CD4-positive, alpha-beta T cell treated with Interferon gamma for 1 hour (primary cell): Measurements from ENCODE around the gene UBE2G2.

Experiments used
- DNase-seq: peaks from one replicate; pipeline ENCODE4 v3.0.0-alpha.2; 2020

UBE2G2 gene

DNA sequence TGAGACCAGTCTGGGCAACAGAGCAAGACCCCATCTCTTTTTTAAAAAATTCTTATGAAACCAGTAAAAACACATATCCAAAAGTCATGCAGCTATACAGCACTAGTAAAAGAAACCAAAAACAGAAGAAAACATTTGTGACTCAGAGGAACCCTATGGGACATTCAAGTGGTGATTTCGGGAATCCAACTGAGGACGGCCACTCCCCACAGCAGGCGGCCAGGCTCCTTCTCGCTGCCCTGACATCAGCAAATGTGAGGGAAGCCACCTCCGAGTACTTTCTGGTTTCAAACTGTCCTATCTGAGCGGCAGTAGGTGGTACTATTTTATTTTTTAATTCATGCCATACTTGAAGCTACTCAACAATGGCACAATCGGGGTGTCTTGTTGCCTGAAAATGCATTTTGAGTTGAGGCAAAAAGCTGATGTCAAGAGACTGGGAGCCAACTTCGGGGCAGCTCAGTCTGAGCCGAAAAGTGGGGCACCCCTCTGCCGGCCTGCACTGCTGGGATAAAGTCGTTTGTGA lies 12.9 kb upstream of the UBE2G2 start:
- no peak for DNase-seq

- DNase-seq: no peak
Measured at GRCh38 chr21:44813727-44814126, 12.1 kb upstream of the UBE2G2 start.

DNA sequence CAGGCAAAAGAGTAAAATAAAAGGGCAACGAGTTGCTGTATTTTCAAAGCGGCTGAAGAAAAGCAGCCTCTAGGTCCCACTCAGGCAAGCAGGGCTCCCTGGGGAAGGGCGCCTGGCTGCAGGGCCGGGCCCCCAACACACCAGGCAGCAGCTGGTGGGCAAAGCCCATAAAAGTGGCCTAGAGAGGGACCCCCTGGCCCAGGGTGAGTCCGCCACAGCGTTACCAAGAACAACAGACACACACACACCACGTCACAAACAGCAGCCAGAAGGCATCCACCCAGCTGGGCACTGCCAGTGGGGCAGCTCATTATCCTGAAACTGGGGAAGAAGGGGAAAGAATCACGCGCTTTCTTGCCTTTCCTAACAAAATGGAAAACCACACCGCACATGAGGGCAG lies 11.5 kb upstream of the UBE2G2 start:
- no peak for DNase-seq

- no peak for DNase-seq
Measured at GRCh38 chr21:44812640-44813039, 11.0 kb upstream of the UBE2G2 start.

GRCh38 chr21:44810779-44811178 lies 9.2 kb upstream of the UBE2G2 start:
- DNase-seq: no peak

DNA sequence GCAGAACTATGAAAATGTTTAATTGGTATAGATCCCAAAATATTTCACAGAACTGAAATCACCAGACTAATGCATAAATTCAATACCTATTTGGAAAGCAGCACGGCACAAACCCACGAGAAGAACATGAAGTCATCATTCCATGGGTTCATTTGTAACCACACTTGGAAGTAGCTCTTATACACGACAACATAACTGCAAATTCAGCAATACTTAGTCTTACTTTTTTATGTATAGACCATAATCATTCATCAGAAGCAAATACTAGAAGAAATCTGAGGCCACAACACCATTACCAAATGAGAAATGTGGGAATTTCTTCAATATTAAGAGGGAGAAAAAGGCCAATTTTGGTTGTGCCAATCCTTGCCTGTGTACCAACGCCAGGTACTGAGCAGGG lies 4.2 kb upstream of the UBE2G2 start:
- DNase-seq: no peak

- DNase-seq: no peak
Measured at GRCh38 chr21:44805226-44805625, 3.6 kb upstream of the UBE2G2 start.

DNA sequence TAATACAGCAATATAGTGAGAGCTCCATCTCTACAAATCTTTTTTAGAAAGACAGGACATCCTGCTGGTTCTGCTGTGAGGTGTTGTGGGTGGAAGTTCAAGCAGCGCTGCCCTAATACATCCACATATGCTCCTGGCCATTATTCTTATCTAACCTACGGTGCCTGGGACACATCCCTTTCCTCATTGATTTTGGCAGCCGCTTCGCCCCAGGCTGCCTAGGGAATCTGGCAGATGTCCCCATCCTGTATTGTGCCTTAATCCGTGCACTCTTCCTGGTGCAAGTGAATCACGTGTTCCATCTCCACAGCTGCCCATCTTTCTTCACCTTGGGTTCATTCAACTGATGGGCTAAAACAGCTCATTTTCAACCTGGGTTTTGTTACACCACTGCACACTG lies 3.1 kb upstream of the UBE2G2 start:
- DNase-seq: no peak

DNA sequence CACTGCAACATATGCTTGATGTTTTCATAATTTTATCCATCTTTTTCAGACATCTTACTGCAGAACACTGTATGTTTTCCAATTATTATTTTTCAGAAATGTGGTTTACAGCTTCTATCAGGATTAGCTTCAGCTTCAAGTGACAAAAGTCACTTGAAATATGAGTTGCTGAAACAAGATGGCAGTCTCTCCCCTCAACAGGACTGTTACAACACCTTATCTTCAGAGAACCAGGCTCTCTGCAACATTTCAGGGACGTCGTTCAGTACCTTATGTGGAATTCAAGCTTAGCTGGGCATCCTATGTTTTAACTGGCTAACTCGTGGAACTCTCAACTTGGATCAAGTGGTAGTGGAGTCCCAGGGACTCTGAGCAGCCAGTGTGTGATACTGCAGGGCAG lies 2.0 kb upstream of the UBE2G2 start:
- no peak for DNase-seq

DNA sequence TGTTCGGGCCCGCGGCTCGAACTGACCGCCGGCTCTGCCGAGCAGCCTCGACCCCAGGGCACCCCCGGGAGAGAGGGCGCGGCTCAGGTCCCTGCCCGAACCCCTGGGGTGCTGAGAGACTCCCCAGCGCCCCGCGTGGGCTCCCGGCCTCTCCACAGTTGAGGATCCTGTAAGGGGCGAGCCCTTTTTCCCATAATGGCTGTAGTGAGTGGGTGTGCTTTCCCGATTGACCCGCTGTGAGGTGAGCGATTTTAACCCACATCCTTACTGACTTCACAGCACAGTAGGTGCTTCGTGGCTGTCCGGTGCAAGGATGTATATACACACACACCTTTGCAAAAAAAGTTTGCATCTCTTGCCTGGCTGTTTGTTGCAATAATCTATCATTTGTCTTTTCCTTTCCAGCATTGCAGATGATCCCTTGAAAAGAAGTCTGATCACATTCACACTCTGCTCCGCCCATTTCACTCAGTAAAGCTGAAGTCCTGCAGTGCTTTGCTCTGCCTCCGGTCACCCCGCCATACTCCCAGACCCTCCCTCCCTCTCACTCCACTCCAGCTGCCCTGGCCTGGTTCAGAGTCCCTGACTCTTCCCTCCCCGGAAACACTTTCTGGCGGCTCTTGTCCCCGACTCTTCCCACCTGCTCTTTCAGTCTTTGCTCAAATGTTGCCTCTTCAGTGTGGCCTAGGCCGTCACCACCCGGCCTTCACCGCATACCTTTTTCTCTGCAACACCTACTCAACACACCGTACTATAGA lies 955 bp upstream of the UBE2G2 start:
- DNase-seq: no peak

GRCh38 chr21:44800971-44801467 lies 601 bp downstream of the UBE2G2 start:
- DNase-seq: no peak

GRCh38 chr21:44800103-44800502 lies 1.5 kb downstream of the UBE2G2 start:
- DNase-seq: no peak

- no peak for DNase-seq
Measured at GRCh38 chr21:44799646-44800045, 2.0 kb downstream of the UBE2G2 start.

DNA sequence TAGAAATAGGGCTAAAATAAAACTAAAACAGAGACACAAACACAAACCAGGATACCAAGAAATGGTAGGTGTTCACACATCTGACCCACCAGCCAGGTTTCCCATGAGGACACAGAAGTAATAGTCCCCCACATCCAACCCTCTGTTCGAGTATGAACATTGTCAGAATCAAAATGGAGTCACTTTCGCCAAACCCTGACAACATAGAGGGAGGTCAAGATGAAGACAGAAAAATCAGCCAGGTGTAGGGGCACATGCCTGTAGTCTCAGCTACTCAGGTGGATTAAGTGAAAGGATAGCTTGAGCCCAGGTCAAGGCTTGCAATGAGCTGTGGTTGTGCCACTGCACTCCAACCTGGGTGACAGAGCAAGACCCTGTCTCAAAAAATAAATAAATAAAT lies 3.8 kb downstream of the UBE2G2 start:
- DNase-seq: no peak

GRCh38 chr21:44795342-44795741 lies 6.3 kb downstream of the UBE2G2 start:
- DNase-seq: no peak

GRCh38 chr21:44793592-44794374 lies 7.8 kb downstream of the UBE2G2 start:
- DNase-seq: no peak

DNA sequence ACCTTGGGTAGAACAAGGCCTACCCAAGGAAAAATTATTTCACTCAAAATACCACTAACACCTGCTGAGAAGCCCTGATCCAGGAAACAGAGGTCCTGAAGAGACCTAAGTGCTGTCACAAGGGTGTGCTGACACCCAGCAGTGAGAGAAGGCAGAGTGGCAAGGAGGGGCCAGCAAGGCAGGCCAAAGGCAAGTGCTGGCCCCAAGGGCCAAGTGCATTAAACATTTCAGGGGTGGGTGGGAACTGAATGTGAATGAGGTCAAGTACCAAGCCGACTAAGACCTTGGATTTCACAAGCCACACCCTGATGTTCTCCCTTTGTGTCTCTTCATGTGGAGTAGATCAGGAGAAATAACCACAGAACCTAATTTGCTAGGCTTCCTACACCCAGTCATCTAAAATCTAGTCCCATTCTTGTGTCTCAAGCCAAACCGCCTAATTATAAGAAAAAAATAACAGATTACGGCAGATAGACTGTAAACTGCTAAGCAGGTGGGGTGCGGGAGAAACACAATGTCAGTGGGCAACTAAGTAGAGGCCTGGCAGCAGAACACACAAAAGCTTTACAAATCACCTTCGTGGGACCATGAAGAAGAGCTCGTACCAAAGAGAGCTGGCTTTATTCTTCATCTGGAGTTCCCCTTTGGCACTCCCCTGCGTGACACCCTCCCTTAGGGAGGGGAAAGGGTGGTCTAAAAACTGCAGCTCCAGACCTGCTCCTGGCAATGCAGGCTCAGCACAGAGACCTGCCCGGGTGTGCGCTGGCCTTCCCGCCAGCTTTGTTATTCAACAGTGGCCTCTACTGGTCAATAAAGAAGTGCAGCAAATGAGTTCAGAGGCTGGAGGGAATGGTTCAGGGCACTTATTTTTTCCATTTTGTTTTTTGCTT lies 8.7 kb downstream of the UBE2G2 start:
- DNase-seq: peak; percentile 56

- no peak for DNase-seq
Measured at GRCh38 chr21:44791993-44792392, 9.6 kb downstream of the UBE2G2 start.

- DNase-seq: no peak
Measured at GRCh38 chr21:44791246-44791645, 10.4 kb downstream of the UBE2G2 start.

DNA sequence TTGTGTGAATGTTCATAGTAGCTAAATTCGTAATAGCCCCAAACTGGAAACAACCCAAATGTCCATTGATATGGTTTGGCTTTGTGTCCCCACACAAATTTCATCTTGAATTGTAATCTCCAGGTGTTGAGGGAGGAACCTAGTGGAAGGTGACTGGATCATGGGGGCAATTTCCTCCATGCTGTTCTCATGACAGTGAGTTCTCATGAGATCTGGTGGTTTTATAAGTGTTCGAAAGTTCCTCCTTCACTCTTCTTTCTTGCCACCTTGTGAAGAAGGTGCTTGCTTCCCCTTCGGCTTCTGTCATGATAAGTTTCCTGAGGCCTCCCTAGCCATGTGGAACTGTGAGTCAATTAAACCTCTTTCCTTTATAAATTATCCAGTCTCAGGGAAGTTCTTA lies 11.3 kb downstream of the UBE2G2 start:
- DNase-seq: no peak

- DNase-seq: no peak
Measured at GRCh38 chr21:44789880-44790279, 11.7 kb downstream of the UBE2G2 start.

GRCh38 chr21:44785620-44786335 lies 15.8 kb downstream of the UBE2G2 start:
- no peak for DNase-seq
